Stimulated activated naive CD8-positive, alpha-beta T cell treated with anti-CD3 and anti-CD28 coated beads, Interleukin-15, Interleukin-2, amounts not matched to agents 100 ng/mL and 50 ng/mL, for 24 hours (primary cell): ENCODE measurements around the gene NACAD.
"Not testable (repeated sequence)": the region's sequence is repeated elsewhere in the genome, so short reads cannot be mapped to it uniquely, and the experiment has no call there.

Experiments
- H3K27ac Mint-ChIP-seq: one replicate; pipeline ENCODE4 v1.8.0; 2021; ENCODE audit warnings: mild to moderate bottlenecking, mixed read lengths
- H3K27me3 Mint-ChIP-seq: one replicate; pipeline ENCODE4 v1.8.0; 2021; ENCODE audit warnings: mixed read lengths
- H3K36me3 Mint-ChIP-seq: one replicate; pipeline ENCODE4 v1.8.0; 2021; ENCODE audit warnings: low read depth, mixed read lengths
- H3K4me1 Mint-ChIP-seq: one replicate; pipeline ENCODE4 v1.8.0; 2021; ENCODE audit warnings: low read depth, mixed read lengths
- H3K4me3 Mint-ChIP-seq: one replicate; pipeline ENCODE4 v1.8.0; 2021; ENCODE audit warnings: mild to moderate bottlenecking, mixed read lengths
- H3K9me3 Mint-ChIP-seq: one replicate; pipeline ENCODE4 v1.8.0; 2021; ENCODE audit warnings: mixed read lengths

Gene NACAD

GRCh38 chr7:45044338-45044737 lies 44.4 kb downstream of the NACAD start:
- no peak overlapping the region for H3K4me3 Mint-ChIP-seq
- no peaks in the 10 kb centered on the region for H3K27me3 Mint-ChIP-seq
- no peaks in the 10 kb centered on the region for H3K9me3 Mint-ChIP-seq
- no peak overlapping the region for H3K27ac Mint-ChIP-seq
- peaks cover 55% of the 10 kb centered on the region for H3K4me1 Mint-ChIP-seq
- H3K36me3 Mint-ChIP-seq: peaks cover 79% of the 10 kb centered on the region

DNA sequence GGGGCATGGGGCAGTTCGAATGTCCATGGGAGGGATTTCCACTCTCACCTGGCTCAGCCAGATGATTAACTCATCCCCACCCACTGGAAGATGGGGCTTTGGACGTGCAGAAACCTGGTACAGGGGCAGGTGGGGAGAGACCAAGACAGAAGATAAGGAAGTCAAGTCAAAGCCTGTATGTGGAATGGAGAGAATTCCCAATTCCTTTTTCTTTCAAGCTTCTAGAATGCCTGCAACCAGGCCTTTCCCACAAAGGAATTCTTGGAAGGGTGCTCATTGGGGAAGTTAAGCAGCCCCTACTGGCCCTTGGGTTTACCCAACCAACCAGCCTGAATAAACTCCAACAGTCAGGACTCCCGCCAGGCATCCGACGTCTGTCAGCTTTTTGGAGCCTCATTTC lies 49.7 kb downstream of the NACAD start:
- Mint-ChIP-seq H3K27ac (peak overlapping the region; percentile 5), H3K27me3 (no peaks in the 10 kb centered on the region), H3K9me3 (no peaks in the 10 kb centered on the region), H3K36me3 (peaks cover 55% of the 10 kb centered on the region), H3K4me3 (no peak overlapping the region), H3K4me1 (peaks cover 72% of the 10 kb centered on the region)

DNA sequence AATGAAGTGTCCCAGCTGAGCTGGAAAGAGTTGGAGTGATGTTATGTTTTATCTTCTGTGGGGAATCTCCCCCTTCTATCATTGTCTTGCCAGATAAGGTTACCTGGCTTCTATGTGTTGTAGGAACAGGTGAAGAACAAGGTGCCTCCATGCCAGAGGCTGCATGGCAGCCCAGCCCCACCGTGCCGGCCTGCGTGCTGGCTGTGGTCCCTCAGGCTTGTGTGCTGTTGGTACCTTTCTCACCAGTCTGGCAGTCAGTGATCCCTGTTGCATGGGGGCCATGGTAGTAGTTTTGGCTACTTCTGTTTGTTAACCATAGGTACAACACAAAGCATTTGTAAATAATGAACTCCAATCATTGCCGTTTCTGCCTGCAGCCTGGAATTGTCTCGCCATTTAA lies 50.9 kb downstream of the NACAD start:
- Mint-ChIP-seq H3K36me3 (peaks cover 43% of the 10 kb centered on the region), H3K9me3 (no peaks in the 10 kb centered on the region), H3K4me1 (peaks cover 76% of the 10 kb centered on the region), H3K4me3 (no peak overlapping the region), H3K27ac (peak overlapping the region; percentile 85), H3K27me3 (no peaks in the 10 kb centered on the region)

- Mint-ChIP-seq H3K9me3 (no peaks in the 10 kb centered on the region), H3K27me3 (no peaks in the 10 kb centered on the region), H3K36me3 (peaks cover 42% of the 10 kb centered on the region), H3K4me3 (peak overlapping the region; percentile 56), H3K27ac (peak overlapping the region; percentile 85), H3K4me1 (peaks cover 78% of the 10 kb centered on the region)
Measured at GRCh38 chr7:45036796-45037195, 52.0 kb downstream of the NACAD start.

GRCh38 chr7:45036317-45036716 lies 52.5 kb downstream of the NACAD start:
- peak overlapping the region; percentile 85 for H3K27ac Mint-ChIP-seq
- no peaks in the 10 kb centered on the region for H3K27me3 Mint-ChIP-seq
- H3K4me3 Mint-ChIP-seq: peak overlapping the region; percentile 56
- peaks cover 78% of the 10 kb centered on the region for H3K4me1 Mint-ChIP-seq
- H3K9me3 Mint-ChIP-seq: no peaks in the 10 kb centered on the region
- peaks cover 38% of the 10 kb centered on the region for H3K36me3 Mint-ChIP-seq

DNA sequence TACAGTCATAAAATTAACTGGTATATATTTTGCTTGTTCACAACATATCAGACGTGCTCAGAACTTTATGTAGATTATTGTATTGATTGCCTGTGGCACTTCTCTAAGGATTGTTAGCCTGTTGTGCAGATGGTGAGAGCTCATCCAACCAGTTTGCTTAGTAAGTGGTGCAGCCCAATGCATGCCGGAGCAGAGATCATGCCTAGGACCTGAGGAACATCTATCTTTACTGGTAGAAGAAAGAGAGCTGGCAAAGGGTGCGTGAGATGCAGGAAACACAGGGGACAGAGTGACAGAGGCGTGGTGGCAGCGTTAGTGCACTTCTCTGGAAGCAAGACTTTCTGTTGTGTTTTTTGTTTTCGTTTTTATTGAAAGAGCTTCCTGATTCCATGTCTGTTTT lies 52.9 kb downstream of the NACAD start:
- peaks cover 34% of the 10 kb centered on the region for H3K36me3 Mint-ChIP-seq
- peaks cover 78% of the 10 kb centered on the region for H3K4me1 Mint-ChIP-seq
- H3K27me3 Mint-ChIP-seq: no peaks in the 10 kb centered on the region
- no peaks in the 10 kb centered on the region for H3K9me3 Mint-ChIP-seq
- H3K4me3 Mint-ChIP-seq: peak overlapping the region; percentile 56
- peak overlapping the region; percentile 85 for H3K27ac Mint-ChIP-seq

DNA sequence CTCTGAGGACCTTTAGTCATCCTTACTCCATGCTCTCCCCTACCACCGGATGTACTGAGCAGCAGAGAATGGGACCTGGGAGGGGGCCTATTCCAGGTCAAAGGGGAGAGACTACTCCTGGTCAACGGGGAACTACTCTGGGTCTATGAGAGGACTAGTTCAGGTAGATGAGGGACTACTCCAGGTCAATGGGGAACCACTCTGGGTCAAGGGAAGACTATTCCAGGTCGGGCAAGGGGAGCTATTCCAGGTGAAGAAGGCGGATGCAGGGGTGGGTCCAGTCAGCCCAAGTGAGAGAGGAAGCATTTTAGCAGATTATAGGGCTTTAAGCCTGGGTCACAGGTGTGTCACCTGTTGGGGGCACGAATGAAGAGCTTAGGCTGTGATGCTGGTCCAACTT lies 53.4 kb downstream of the NACAD start:
- no peak overlapping the region for H3K4me3 Mint-ChIP-seq
- no peaks in the 10 kb centered on the region for H3K27me3 Mint-ChIP-seq
- no peaks in the 10 kb centered on the region for H3K9me3 Mint-ChIP-seq
- no peak overlapping the region for H3K27ac Mint-ChIP-seq
- H3K36me3 Mint-ChIP-seq: peaks cover 29% of the 10 kb centered on the region
- peaks cover 76% of the 10 kb centered on the region for H3K4me1 Mint-ChIP-seq

DNA sequence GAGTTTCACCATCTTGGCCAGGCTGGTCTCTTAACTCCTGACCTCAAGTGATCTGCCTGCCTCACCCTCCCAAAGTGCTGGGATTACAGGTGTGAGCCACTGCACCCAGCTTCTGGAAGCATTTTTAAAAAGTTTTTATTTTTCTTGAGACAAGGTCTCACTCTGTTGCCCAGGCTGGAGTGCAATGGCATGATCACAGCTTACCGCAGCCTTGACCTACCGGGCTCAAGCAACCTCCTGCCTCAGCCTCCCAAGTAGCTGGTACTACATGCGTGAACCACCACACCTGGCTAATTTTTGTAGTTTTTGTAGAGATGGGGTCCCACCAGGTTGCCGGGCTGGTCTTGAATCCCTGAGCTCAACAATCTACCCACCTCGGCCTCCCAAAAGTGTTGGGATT lies 54.1 kb downstream of the NACAD start:
- Mint-ChIP-seq H3K36me3 (peaks cover 31% of the 10 kb centered on the region), H3K4me1 (peaks cover 80% of the 10 kb centered on the region)
- H3K27me3 Mint-ChIP-seq, H3K4me3 Mint-ChIP-seq, H3K9me3 Mint-ChIP-seq, H3K27ac Mint-ChIP-seq: not testable (repeated sequence)

DNA sequence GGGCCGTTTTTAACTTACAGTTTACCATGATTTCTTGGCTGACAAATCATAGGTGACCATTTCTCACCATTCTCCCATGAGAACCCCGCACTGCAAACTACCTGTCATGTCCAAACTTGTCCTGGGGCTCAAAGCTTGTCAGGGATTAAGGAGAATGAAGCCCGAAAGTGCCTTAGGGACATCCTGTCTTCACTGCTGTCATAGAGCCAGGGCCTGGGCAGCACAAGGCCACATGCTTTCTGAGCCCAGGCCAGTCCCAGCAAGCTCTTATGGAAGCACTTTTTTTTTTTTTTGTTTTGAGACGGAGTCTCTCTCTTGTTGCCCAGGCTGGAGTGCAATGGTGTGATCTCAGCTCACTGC lies 54.9 kb downstream of the NACAD start:
- no peaks in the 10 kb centered on the region for H3K9me3 Mint-ChIP-seq
- peak overlapping the region; percentile 82 for H3K27ac Mint-ChIP-seq
- peaks cover 29% of the 10 kb centered on the region for H3K36me3 Mint-ChIP-seq
- H3K27me3 Mint-ChIP-seq: no peaks in the 10 kb centered on the region
- peaks cover 85% of the 10 kb centered on the region for H3K4me1 Mint-ChIP-seq
- no peak overlapping the region for H3K4me3 Mint-ChIP-seq

DNA sequence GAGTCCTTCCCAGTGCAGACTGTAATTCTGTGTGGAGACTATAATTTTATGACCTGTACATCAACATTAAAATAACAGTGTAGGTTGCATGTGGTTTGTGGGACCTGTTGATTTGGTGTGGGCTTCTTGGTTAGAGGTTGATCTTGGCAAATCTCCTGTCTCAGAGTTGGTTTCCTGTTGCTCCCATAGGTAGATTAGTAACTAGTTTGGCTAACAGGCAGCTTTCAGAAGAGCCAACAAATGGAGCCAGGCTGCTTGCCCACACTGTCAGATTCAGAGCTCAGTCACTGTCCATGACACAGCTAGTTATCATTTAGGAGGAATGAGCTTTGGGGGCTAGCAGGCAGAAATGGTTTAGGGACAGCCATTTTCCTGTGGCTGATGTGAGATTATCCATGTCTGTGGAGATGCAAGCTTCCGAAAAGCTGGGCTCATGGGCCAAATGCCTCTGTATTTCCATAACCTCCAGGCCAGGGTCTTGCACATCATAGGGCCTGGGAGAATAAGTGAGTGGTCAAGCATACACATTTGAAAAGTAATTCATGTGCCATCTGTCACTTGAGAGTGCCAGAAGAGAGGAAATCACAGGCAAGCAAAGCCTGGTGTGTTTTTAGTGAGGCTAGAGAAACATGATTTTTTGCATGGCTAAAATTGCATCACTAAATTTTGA lies 55.4 kb downstream of the NACAD start:
- H3K9me3 Mint-ChIP-seq: no peaks in the 10 kb centered on the region
- H3K36me3 Mint-ChIP-seq: peaks cover 30% of the 10 kb centered on the region
- H3K4me3 Mint-ChIP-seq: peak overlapping the region; percentile 60
- H3K27ac Mint-ChIP-seq: peak overlapping the region; percentile 82
- no peaks in the 10 kb centered on the region for H3K27me3 Mint-ChIP-seq
- H3K4me1 Mint-ChIP-seq: peaks cover 86% of the 10 kb centered on the region

DNA sequence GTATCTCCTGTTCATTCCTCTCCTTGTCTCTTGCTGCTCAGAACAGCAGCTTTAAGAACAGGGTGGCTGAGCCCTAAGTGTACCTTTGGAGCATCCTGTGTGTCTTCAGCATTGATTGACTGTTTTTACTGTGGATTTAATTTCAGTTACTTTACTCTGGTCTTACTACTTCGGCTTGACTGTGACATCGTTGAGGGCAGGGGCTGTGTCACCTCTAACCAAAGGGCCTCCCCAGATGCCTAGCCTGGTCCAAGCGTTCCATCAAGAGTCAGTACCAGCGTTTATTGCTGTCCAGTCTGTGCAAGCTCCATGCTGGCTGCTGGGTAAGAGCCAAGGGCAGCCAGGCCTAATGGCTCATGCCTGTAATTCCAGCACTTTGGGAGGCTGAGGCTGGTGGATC lies 56.3 kb downstream of the NACAD start:
- Mint-ChIP-seq H3K4me3 (no peak overlapping the region), H3K27ac (peak overlapping the region; percentile 82), H3K27me3 (no peaks in the 10 kb centered on the region), H3K9me3 (no peaks in the 10 kb centered on the region), H3K36me3 (peaks cover 31% of the 10 kb centered on the region), H3K4me1 (peaks cover 86% of the 10 kb centered on the region)

DNA sequence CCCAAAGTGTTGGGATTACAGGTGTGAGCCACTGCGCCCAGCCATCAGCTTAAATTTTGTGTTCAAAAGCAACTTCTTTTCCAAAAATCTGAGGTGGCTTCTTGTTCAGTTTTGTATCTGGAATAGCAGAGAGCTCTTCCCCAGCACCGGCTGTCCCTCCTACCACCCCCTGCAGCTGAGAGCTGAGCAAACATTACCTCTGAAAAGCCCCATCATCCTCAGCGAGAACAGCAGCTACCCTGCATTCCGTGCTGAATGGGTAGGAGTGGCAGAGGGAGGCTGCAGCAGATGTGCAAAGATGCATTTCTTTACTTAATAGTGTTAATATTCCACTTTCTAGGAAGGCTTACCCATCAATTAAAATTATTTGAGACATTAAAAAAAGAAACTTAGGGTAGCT lies 56.9 kb downstream of the NACAD start:
- H3K4me3 Mint-ChIP-seq: no peak overlapping the region
- peak overlapping the region; percentile 36 for H3K27ac Mint-ChIP-seq
- H3K4me1 Mint-ChIP-seq: peaks cover 86% of the 10 kb centered on the region
- peaks cover 34% of the 10 kb centered on the region for H3K36me3 Mint-ChIP-seq
- H3K9me3 Mint-ChIP-seq: no peaks in the 10 kb centered on the region
- H3K27me3 Mint-ChIP-seq: no peaks in the 10 kb centered on the region
